Measurements from ENCODE around the gene MAZ. TPM values are rescaled to one million over a fixed set of nuclear protein-coding genes. Genes with fewer than 3 reads are reported as not detected.

MAZ gene
- total RNA-seq, 2 donors from 2014 or later: 73.0 to 99.4 TPM

DNA sequence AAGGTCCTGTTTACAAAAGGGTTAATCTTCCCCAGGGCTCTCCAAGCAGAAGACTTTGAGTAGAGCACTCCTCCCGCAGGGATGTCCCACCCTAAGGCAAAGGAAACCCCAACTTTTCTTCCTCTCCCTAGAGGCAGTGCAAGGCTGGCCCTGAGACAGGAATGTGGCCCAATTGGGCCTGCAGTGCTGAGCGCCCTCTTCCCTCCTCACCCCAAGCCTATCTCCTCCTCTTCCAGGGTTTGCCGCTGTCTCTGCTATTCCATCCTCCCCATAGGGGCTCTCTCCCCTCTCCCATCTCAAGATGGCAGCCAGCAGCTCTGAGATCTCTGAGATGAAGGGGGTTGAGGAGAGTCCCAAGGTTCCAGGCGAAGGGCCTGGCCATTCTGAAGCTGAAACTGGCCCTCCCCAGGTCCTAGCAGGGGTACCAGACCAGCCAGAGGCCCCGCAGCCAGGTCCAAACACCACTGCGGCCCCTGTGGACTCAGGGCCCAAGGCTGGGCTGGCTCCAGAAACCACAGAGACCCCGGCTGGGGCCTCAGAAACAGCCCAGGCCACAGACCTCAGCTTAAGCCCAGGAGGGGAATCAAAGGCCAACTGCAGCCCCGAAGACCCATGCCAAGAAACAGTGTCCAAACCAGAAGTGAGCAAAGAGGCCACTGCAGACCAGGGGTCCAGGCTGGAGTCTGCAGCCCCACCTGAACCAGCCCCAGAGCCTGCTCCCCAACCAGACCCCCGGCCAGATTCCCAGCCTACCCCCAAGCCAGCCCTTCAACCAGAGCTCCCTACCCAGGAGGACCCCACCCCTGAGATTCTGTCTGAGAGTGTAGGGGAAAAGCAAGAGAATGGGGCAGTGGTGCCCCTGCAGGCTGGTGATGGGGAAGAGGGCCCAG, 6.7 kb downstream of the MAZ start:
- no peaks in the 10 kb centered on the region for H3K9me3 ChIP-seq
- peaks cover 57 to 77% of the 10 kb centered on the region in 2 donors for H3K4me1 ChIP-seq (ENCODE audit: control insufficient read depth in 1 of 2, low read depth in 2 of 2)
- TF ChIP-seq, protein P1, sequence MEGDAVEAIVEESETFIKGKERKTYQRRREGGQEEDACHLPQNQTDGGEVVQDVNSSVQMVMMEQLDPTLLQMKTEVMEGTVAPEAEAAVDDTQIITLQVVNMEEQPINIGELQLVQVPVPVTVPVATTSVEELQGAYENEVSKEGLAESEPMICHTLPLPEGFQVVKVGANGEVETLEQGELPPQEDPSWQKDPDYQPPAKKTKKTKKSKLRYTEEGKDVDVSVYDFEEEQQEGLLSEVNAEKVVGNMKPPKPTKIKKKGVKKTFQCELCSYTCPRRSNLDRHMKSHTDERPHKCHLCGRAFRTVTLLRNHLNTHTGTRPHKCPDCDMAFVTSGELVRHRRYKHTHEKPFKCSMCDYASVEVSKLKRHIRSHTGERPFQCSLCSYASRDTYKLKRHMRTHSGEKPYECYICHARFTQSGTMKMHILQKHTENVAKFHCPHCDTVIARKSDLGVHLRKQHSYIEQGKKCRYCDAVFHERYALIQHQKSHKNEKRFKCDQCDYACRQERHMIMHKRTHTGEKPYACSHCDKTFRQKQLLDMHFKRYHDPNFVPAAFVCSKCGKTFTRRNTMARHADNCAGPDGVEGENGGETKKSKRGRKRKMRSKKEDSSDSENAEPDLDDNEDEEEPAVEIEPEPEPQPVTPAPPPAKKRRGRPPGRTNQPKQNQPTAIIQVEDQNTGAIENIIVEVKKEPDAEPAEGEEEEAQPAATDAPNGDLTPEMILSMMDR (IDR thresholded peaks at IDR 0.05): no peak
- peak overlapping the region; percentile 92 to 96 for H3K27ac ChIP-seq
- H3K4me3 ChIP-seq: peak overlapping the region; percentile 79
- H3K36me3 ChIP-seq: peaks cover 9% of the 10 kb centered on the region
- DNase-seq (ENCODE audit: low spot score): no peak
- ATAC-seq (ENCODE audit: insufficient number of reproducible peaks, low FRiP score, low read depth): no peak
- no peaks in the 10 kb centered on the region for H3K27me3 ChIP-seq (replicated peaks; ENCODE audit: insufficient read depth)

GRCh38 chr16:29813644-29814562, 7.6 kb downstream of the MAZ start:
- Histone ChIP-seq H3K9me3 (no peaks in the 10 kb centered on the region), H3K27me3 (replicated peaks; ENCODE audit: insufficient read depth) (no peaks in the 10 kb centered on the region), H3K36me3 (peaks cover 3% of the 10 kb centered on the region), H3K4me3 (no peak overlapping the region), H3K4me1 (ENCODE audit: control insufficient read depth in 1 of 2, low read depth in 2 of 2) (peaks cover 48 to 71% of the 10 kb centered on the region in 2 donors), H3K27ac (peak overlapping the region; percentile 92 to 96)
- TF ChIP-seq, protein P1 (IDR thresholded peaks at IDR 0.05): no peak
- no peak for ATAC-seq (ENCODE audit: insufficient number of reproducible peaks, low FRiP score, low read depth)
- no peak for DNase-seq (ENCODE audit: low spot score)

GRCh38 chr16:29814592-29814991, 8.3 kb downstream of the MAZ start:
- peaks cover 43 to 71% of the 10 kb centered on the region in 2 donors for H3K4me1 ChIP-seq (ENCODE audit: control insufficient read depth in 1 of 2, low read depth in 2 of 2)
- H3K9me3 ChIP-seq: no peaks in the 10 kb centered on the region
- H3K27me3 ChIP-seq (replicated peaks; ENCODE audit: insufficient read depth): no peaks in the 10 kb centered on the region
- no peak for ATAC-seq (ENCODE audit: insufficient number of reproducible peaks, low FRiP score, low read depth)
- DNase-seq (ENCODE audit: low spot score): no peak
- TF ChIP-seq, protein P1 (IDR thresholded peaks at IDR 0.05): no peak
- H3K36me3 ChIP-seq: no peaks in the 10 kb centered on the region
- peak overlapping the region; percentile 95 for H3K4me3 ChIP-seq
- peak overlapping the region; percentile 92 to 96 for H3K27ac ChIP-seq

- no peak for DNase-seq (ENCODE audit: low spot score)
- Histone ChIP-seq H3K27me3 (replicated peaks; ENCODE audit: insufficient read depth) (no peaks in the 10 kb centered on the region), H3K27ac (peak overlapping the region; percentile 92 to 96), H3K36me3 (no peaks in the 10 kb centered on the region), H3K4me1 (ENCODE audit: control insufficient read depth in 1 of 2, low read depth in 2 of 2) (peaks cover 48 to 71% of the 10 kb centered on the region in 2 donors), H3K9me3 (no peaks in the 10 kb centered on the region), H3K4me3 (peak overlapping the region; percentile 95)
- ATAC-seq (ENCODE audit: insufficient number of reproducible peaks, low FRiP score, low read depth): no peak
- TF ChIP-seq, protein P1 (IDR thresholded peaks at IDR 0.05): no peak
These were observed 8.8 kb downstream of the MAZ start for GRCh38 chr16:29815032-29815721.
